GM18511 (cell line): ENCODE data around the gene BRWD1.
"Not testable (repeated sequence)": the region's sequence is repeated elsewhere in the genome, so short reads cannot be mapped to it uniquely, and the experiment has no call there.

Experiments
- ATAC-seq: cut with Tn5 transposase; IDR thresholded peaks from one replicate; pipeline ENCODE4 v1.9.1; 2021; ENCODE audit warnings: mild to moderate bottlenecking, moderate library complexity; ENCODE audit not compliant: unreplicated experiment

Gene BRWD1

DNA sequence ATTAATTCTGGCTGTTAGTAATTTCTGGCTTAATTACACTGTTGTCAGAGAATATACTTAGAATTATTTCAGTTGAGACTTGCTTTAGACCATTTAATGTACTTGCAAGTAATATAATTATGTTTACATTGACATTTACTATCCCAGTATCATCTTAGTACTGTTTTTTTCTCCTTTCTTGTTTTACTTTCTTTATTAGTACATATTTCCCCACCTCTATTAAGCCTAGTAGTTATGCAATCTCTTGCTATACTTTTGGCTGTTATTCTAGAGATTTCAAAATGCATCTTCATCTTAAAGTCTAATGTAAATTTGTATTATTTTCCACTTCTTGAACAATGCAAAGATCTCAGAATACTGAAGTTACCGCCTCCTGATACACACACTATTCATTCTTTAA is 24.4 kb downstream of the BRWD1 start:
- ATAC-seq, result no peak

DNA sequence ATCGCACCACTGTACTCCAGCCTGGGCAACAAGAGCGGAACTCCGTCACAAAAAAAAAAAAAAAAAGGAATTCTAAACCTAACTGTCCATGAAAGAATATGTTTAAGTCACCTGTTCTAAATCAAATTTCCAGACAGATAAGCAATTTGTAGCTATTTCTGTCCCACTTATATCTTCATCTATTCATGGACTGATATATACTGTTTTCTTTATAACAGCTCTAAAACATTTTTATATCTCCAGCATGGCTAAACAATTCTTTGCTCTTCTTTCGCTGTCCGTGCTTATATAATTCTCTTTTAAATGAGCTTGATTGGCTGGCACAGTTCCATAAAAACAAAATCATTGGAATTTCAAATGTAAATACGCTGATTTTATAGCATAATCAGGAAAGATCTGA is 30.5 kb downstream of the BRWD1 start:
- no peak for ATAC-seq

DNA sequence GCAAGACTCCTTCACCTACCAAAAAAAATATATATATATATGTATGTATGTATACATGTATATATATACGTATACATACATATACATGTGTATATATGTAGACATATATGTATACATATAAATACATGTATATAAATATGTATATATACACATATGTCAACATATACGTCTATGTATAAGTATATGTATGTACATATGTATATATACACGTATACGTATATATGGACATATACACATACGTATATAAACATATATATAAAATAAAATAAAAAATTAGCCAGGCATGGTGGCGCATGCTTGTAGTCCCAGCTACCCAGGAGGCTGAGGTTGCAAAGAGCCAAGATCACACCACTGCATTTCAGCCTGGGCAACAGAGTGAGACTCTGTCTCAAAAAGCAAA is 31.6 kb downstream of the BRWD1 start:
- ATAC-seq, result no peak

DNA sequence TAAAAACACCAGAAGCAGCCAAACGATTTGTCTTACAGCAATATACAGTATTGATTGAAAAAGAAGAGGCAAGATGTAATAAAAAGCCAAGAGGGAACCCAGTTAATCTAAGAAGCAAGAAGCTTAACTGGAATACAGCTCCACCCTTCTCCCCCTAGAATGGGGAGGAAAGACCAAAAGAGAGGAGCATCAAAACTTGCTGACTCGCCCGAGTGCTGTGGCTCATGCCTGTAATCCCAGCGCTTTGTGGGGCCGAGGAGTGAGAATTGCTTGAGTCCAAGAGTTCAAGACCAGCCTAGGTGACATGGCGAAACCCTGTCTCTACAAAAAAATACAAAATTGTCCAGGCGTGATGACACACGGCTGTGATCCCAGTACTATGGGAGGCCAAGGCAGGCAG is 32.2 kb downstream of the BRWD1 start:
- ATAC-seq, result no peak

DNA sequence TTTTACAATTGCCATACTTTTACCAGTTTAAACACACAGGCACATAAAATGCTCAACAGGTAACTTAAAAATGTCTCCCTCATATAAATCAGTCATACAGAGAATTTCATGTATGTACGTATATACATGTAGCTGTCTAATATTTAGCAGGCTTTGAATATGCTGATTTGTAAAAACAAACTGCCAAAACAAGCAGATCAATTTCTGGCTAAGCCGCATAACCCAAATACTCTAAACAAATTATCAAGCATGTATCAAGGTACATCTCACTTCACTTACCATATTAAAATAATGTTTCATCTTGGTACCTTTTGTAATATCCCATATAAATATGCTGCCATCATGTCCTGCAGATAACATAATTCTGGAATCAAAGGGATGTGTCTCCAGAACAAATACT is 43.8 kb downstream of the BRWD1 start:
- ATAC-seq, result no peak

DNA sequence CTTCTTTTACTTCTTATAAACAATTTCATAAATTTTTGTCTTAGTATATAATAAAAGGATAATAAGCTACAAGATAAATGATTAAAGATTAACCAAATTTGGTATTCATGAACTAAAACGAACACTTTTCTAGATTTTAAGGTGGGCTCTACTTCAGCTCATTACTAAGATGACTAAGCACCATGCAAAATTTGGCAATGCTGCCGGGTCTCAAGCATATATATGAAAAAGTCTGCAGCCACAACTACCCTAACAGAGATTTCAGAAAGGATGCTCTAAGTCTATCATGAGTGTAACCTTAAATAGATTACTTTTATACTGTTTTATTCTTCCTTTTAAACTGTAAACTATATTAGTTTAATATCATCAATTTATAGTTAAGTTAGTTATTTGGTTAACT is 47.8 kb downstream of the BRWD1 start:
- ATAC-seq, result no peak

DNA sequence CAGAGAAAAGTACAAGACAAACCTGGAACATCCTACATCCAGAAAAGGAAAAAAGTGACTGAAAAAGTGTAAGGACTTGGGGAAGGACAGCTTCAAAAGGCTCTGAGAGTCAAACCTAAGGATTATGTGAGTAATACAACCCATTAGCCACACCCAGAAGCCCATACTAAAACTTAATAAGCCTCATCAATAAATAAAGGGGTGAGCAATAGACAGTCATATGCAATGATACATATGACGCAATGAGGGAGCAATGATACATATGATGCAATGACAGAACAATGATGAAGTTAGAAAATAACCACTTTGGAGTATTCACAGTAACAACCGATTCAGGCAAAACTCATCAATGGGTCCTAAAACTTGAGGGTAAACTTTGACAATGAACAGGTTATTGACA is 50.1 kb downstream of the BRWD1 start:
- ATAC-seq, result no peak

DNA sequence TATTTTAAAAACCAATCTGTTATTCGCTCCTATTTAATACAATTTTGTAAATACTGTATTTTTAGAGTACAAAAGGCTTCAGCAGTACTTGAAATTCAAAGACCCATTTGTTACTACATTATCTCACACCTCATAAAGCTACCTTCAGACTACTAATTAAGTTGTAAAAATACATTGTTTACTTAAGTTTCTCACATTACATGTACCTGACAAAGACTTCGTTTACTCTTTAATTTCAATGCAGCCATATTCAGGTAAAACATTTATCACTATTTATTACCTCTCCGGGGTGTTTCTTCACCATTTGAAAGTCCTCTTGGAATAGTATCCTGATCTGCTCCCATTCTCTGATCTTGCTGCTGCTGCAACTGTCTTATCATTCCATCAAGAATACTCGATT is 55.2 kb downstream of the BRWD1 start:
- no peak for ATAC-seq

DNA sequence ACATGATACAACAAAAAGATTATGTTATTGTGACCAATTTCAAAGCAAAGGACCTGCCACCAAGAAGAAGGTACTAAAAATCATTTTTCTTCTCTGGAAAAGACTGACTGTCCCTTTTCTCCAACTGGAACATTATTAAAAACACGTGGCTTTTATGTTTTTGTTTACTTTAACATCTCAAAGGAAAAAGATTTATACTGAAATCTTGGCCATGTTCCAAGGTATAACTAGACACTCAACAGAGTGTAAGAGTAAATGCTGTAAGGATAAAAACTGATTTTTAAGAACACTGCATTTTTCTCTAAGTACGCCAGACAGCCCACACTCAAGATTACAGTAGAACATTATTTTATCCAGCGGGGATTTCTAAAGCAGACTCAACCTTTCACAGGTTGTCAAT is 62.1 kb downstream of the BRWD1 start:
- no peak for ATAC-seq

DNA sequence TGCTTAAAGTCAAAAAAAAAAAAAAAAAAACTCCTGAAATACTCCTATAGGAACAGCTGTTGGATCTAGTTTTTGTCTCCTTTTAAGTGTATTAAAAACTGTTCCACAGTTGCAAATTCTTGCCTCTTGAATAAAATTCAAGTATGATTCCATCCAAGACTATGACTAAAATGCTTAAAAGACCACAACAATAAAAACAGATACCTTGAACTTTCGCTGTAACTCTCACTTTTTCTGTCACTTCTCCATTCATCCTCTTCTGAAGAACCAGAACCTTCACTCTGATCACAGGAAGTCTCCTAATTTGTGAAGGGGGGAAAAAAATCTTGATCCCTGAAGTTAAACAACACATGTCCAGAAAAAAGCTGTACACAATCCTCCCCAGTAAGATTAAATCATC is 75.2 kb downstream of the BRWD1 start:
- no peak for ATAC-seq

DNA sequence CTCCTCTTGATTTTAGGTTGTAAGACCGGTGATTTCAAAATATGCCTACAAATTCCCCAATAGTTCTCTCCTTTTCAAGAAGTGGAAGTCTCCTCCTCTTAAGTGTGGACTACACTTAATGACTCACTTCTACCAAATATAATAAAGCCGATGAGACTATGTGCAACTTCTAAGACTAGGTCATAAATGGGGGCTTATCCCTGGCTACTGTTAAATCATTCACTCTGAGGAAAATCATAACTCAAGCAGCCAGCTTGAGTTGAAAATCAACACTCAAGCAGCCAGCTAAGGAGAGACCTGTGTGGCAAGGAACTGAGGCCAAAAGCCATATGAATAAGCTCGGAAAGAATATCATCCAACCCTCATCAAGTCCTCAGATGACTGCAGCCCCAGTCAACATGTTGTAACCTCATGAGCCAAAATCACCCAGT is 80.6 kb downstream of the BRWD1 start:
- ATAC-seq, result no peak

DNA sequence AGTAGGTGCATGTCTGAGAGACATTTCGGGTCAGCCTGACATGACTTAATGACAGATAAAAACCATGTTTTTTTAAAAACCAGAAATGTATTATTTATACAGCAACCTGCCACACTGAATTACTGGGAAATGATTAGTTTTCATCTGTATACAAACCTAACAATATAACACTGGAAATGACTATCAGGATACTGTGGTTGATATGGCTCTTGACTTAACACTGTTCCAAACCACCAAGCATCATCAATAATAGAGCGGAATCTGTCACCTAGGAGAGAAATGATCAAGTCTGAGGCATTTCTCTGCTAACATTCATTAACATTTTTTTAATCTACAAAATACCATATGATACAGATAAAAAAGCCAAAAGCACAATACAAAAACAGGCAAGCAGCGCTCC is 88.5 kb downstream of the BRWD1 start:
- no peak for ATAC-seq

DNA sequence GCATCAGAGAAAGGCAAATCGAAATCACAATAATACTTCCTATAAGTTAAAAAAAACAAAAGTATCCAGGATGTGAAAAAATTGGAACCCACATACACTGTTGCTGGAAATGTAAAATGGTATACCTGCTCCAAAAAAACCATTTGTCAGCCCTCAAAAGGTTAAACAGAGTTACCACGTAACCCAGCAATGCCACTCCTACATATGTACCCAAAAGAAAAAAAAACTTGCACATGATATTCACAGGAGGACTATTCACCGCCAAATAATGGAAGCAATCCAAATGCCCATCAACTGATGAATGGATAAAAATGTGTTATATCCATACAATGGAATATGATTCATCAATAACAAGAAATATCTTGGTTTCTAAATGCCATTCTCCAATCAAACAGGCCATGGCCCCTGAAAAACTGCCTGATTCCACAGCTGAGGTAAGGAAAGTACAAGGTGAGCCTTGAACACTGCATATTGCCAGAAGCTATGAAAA is 91.4 kb downstream of the BRWD1 start:
- ATAC-seq, result no peak

DNA sequence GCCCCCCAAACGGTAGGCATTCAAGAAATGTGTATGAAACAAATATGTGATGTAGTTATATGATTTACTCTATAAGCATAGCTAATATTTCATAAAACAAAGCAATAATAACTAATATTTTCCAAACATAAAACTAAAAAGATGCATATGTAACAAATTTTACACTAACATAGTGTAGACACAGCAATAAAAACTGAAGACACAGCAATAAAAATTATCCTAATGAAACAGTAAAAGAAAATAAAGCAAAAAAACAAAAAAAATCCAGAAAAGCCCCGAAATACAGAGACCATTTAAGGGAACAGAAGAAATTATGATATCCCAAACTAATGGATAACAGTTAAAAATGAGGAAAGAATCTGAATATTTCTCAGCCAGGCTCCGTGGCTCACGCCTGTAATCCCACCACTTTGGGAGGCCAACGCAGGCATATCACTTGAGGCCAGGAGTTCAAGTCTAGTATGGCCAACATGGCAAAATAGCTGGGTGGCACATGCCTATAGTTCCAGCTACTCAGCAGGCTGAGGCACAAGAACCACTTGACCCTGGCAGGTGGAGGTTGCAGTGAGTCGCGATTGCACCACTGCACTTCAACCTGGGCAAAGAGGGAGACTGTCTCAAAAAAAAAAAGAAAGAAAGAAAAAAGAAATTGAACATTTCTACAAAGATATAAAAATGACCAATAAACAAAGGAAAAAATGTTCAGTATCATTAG is 92.0 kb downstream of the BRWD1 start:
- no peak for ATAC-seq

DNA sequence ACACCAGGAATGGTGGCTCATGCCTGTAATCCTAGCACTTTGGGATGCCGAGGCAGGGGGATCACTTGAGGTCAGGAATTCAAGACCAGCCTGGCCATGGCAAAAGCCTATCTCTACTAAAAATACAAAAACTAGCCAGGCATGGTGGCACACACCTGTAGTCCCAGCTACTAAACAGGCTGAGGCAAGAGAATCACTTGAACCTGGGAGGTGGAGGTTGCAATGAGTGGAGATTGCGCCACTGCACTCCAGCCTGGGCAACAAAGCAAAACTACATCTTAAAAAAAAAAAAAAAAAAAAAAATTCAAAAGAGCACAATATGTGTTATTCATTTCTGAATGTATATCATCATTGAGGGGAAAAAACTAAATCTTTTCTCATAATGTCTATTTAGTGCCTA is 92.6 kb downstream of the BRWD1 start:
- ATAC-seq, result not testable (repeated sequence)

DNA sequence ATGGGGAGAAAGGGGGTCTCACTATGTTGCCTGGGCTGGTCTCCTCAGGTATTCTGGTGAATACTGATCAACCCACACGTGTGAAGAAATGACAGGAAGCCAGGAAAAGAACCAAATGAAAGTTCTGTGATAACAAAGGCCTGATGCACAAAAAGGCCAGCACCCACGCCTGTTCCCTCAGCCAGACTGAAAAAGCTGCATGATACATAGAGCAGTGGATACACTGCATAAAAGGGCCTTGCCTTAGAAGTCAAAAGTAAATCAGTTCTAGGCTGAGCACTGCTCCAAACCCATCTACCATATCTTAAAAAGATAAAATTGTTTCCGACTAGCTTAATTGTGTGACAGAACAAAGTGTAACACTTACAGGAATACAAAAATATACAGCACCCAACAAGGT is 93.3 kb downstream of the BRWD1 start:
- ATAC-seq, result no peak

DNA sequence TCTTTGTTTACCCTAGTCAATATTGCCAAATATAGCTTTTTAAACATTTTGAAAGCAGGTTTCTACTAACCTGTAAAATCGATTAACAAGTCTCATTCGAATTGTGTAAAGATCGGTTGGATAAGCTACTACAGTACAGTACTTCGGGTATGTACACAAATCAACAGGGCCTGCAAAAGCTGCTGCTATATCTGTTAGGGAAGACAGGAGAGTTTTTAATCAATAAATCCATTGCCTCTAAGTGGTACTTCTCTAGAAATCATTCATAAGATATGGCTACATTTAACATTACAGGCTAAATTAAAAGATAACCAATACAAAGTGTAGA is 95.4 kb downstream of the BRWD1 start:
- no peak for ATAC-seq

DNA sequence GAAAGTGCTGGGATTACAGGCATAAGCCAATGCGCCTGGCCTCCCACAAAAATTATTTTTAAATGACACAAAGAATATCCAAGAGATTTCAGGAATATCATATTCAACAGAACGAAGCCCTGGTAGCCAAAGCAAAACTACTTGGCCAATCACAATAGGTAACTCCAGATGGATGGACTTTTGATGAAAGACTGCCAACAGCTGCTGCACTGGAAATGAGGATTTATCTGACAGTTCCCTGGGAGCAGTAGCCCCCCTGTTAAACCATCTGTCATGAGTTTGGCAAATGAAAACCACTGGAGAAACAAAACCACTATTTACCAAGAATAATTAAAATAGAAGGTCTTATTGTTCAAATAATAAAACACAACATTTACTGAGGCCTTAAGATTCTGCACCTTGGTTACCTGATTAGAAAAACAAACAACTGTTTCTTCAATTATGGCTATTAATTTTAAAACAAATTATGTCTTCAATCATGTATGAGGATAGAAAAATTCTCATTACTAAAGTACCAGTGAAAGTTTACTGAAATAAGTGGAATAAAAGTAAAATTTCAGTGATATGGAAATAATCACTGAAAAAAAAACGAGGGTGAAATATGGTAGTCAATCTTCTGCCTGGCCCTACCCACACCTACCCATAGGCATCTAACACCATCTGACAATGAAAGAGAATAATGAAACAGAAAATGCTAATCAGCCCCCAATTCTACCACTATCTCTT is 95.9 kb downstream of the BRWD1 start:
- no peak for ATAC-seq

DNA sequence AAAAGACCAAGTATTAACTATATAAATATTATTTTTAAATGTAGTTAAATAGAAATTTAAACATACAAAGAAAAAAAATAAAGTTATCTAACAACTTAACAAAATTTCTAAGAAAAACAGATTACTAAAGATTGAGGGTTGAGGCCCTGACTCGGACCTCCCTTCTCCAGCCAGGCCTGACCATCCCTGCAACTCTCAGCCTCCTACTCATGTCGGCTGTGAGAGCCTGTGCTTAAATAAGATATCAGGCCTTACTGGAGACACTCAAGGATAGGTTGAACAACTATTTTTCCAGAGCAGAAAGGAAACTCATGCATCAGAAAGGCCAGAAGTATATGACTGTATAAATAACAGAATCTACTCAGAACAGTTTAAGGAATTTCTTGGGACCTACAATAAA is 97.1 kb downstream of the BRWD1 start:
- no peak for ATAC-seq

DNA sequence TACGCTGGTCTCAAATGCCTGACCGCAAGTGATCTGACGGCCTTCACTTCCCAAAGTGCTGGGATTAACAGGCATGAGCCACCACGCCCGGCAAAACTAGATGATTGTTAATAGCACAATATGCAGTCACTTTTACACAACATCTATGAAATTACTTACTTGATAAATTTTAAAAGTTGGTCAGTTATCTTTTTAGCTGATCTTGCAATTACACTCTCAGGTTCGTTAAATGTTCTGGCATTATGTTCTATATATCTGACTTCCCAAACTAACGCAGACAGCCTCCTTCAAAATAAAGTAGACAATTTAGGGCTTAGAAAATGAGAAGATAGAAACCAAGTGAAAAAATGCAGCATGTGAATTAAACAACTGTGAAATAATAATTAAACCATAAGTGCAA is 98.4 kb downstream of the BRWD1 start:
- ATAC-seq, result no peak

DNA sequence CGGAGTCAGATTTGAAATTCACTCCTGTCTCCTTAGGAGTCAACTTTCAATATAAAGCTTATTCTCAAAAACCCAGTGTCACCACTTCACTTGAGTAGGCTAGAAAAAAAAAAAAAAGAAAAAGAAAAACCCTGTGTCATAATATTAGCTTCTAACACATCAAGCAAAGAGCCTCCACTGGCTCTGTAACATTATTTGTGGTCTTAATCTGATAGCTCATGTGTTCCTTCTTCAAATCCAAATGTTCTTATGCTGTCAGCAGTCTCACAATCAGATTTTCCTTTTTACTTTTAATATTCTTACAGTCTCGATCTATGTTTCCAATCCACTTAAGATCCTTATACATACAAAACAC is 104.1 kb downstream of the BRWD1 start:
- ATAC-seq, result no peak

DNA sequence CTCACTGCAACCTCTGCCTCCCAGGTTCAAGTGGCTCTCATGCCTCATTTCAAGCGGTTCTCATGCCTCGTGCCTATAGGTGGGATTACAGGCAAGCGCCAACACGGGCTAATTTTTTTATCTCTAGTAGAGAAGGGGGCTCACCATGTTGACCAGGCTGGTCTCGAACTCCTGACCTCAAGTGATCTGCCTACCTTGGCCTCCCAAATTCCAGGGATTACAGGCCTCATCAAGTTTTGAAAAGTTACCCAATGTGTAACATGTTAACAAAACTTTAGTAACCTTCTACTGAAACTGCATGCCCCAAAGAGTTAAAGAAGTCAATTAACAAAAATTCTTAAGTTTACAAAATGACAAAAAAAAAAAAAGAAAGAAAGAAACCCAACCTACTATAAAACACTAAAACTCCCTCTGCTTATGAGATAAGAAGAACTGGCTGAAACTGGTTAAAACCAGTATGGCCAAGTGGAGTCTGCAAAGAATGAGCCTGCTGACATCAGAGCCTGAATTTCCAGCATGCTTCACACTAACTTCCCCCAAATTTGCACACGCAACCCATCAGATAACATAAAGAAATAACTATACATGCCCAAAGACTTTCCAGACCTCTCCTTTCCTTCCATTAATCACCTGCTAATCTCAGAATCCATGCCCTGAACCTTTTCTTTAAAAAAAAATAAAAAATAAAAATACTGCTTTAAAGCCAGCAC is 104.7 kb downstream of the BRWD1 start:
- no peak for ATAC-seq
